NOMO-1 (cell line): ENCODE data around the gene KATNB1.
"Not testable (repeated sequence)": the region's sequence is repeated elsewhere in the genome, so short reads cannot be mapped to it uniquely, and the experiment has no call there.

Experiments
- DNase-seq, 2 experiments: peaks; one replicate each; lab custom pipeline; 2025; ENCODE audit not compliant: unreplicated experiment in 2 of 2; lab: John Stamatoyannopoulos, UW

The KATNB1 gene

GRCh38 chr16:57766714-57767348, 31.3 kb downstream of the KATNB1 start:
- no peak for DNase-seq

- no peak for DNase-seq
Observed at GRCh38 chr16:57769541-57770145, 34.1 kb downstream of the KATNB1 start.

GRCh38 chr16:57770361-57770760, 34.8 kb downstream of the KATNB1 start:
- DNase-seq: no peak

GRCh38 chr16:57771141-57771785, 35.7 kb downstream of the KATNB1 start:
- DNase-seq: no peak

GRCh38 chr16:57773019-57773418, 37.4 kb downstream of the KATNB1 start:
- no peak for DNase-seq

GRCh38 chr16:57773655-57774295, 38.2 kb downstream of the KATNB1 start:
- no peak for DNase-seq

- DNase-seq: no peak
Observed at GRCh38 chr16:57774705-57775285, 39.2 kb downstream of the KATNB1 start.

- no peak for DNase-seq
Observed at GRCh38 chr16:57775661-57776469, 40.3 kb downstream of the KATNB1 start.

GRCh38 chr16:57778658-57779057, 43.1 kb downstream of the KATNB1 start:
- DNase-seq: no peak

GRCh38 chr16:57779836-57780235, 44.3 kb downstream of the KATNB1 start:
- not testable (repeated sequence) for DNase-seq

- DNase-seq: no peak
Observed at GRCh38 chr16:57781349-57781740, 45.8 kb downstream of the KATNB1 start.

GRCh38 chr16:57781741-57782606, 46.4 kb downstream of the KATNB1 start:
- DNase-seq: no peak

GRCh38 chr16:57782607-57783055, 47.1 kb downstream of the KATNB1 start:
- not testable (repeated sequence) for DNase-seq

- no peak for DNase-seq
Observed at GRCh38 chr16:57783116-57783515, 47.5 kb downstream of the KATNB1 start.

GRCh38 chr16:57783883-57784282, 48.3 kb downstream of the KATNB1 start:
- DNase-seq: no peak

- no peak for DNase-seq
Observed at GRCh38 chr16:57784334-57784733, 48.8 kb downstream of the KATNB1 start.

- no peak for DNase-seq
Observed at GRCh38 chr16:57785385-57785784, 49.8 kb downstream of the KATNB1 start.

GRCh38 chr16:57785924-57786323, 50.4 kb downstream of the KATNB1 start:
- no peak for DNase-seq
